GM12891 (cell line): ENCODE data around the gene NFE2L2.

ENCODE experiments used
- PAX5 ChIP-seq: IDR thresholded peaks from 2 replicates; pipeline ENCODE4 v1.6.1; 2011; ENCODE audit warnings: low read length, moderate library complexity, mild to moderate bottlenecking; ENCODE audit not compliant: insufficient read depth, severe bottlenecking
- POLR2A ChIP-seq: IDR thresholded peaks from 2 replicates; pipeline ENCODE4 v1.6.1; 2011; ENCODE audit warnings: low read depth, low read length, control low read depth
- POLR2AphosphoS5 ChIP-seq: IDR thresholded peaks from 2 replicates; pipeline ENCODE4 v1.6.1; 2011; ENCODE audit warnings: low read depth, low read length, control low read depth
- POU2F2 ChIP-seq: IDR thresholded peaks from 2 replicates; pipeline ENCODE4 v1.6.1; 2011; ENCODE audit warnings: low read depth, mild to moderate bottlenecking, control low read depth, low read length, moderate library complexity
- SPI1 ChIP-seq: IDR thresholded peaks from 2 replicates; pipeline ENCODE4 v1.6.1; 2011; ENCODE audit warnings: low read depth, low read length, control low read depth
- TAF1 ChIP-seq: IDR thresholded peaks from 2 replicates; pipeline ENCODE4 v1.6.1; 2011; ENCODE audit warnings: low read depth, low read length, control low read depth

DNA sequence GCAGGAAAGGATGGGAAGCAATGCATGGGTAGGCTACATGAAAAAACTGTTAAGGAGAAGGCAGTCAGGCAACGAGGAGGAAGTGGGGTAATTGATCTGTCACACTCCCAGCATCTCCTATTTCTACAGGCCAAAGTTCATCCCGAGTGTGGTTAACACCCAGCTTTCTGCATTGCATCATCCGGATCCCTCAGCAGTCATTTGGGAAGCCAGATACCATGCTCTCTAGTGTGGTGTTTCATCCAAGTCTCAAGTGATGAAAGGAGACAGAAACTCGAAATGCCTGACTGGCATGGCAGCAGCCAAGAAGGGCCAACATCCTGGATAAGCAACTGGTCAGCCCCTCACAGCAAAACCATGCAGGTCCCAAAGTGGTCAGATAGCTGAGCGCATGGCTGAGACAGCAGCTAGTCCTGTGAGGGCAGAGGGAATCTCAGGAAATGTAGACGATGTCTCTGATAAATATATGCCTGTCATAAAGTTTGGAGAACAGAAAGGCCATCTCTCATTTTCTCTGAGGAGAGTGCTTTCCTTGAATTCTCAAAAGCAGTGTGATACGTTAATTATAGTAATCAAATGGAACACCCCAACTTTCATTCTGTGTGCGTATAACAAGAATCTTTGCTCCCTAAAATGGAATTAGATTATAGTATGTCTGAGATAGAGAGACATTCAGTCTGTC is 76.8 kb downstream of the NFE2L2 start:
- TF ChIP-seq TAF1 = no peak
- no peak for TF ChIP-seq POLR2A
- no peak for TF ChIP-seq POLR2AphosphoS5
- no peak for TF ChIP-seq SPI1
- no peak for TF ChIP-seq PAX5
- TF ChIP-seq POU2F2 = no peak
